ENCODE data around the gene SHROOM3. TPM values are rescaled to one million over a fixed set of nuclear protein-coding genes. Genes with fewer than 3 reads are reported as not detected.

The SHROOM3 gene
- total RNA-seq, 1 donor from 2014 or later: 6.9 TPM

GRCh38 chr4:76698141-76698540, 263.1 kb downstream of the SHROOM3 start:
- no peak overlapping the region for H3K4me3 ChIP-seq
- peaks cover 6% of the 10 kb centered on the region for H3K4me1 ChIP-seq
- H3K36me3 ChIP-seq: no peaks in the 10 kb centered on the region
- no peak overlapping the region for H3K27ac ChIP-seq
- no peaks in the 10 kb centered on the region for H3K27me3 ChIP-seq
- intact Hi-C loops (cut with DNase I): no loop called here
- H3K9me3 ChIP-seq: no peaks in the 10 kb centered on the region
- no peak for DNase-seq (ENCODE audit: extremely low spot score in 2 of 2)
- TF ChIP-seq CTCF (IDR thresholded peaks at IDR 0.05) (no peak), POLR2A (IDR thresholded peaks at IDR 0.05) (no peak), POLR2AphosphoS5 (IDR thresholded peaks at IDR 0.05; ENCODE audit: insufficient read depth in 1 of 2, low read depth in 1 of 2) (no peak)

GRCh38 chr4:76699751-76700310, 264.8 kb downstream of the SHROOM3 start:
- no peak for DNase-seq (ENCODE audit: extremely low spot score in 2 of 2)
- H3K9me3 ChIP-seq: no peaks in the 10 kb centered on the region
- H3K4me3 ChIP-seq: no peak overlapping the region
- TF ChIP-seq POLR2AphosphoS5 (IDR thresholded peaks at IDR 0.05; ENCODE audit: insufficient read depth in 1 of 2, low read depth in 1 of 2): no peak
- no peak for TF ChIP-seq POLR2A (IDR thresholded peaks at IDR 0.05)
- TF ChIP-seq CTCF (IDR thresholded peaks at IDR 0.05): no peak
- H3K27me3 ChIP-seq: no peaks in the 10 kb centered on the region
- intact Hi-C loops (cut with DNase I): no loop called here
- H3K36me3 ChIP-seq: no peaks in the 10 kb centered on the region
- no peak overlapping the region for H3K27ac ChIP-seq
- peaks cover 20% of the 10 kb centered on the region for H3K4me1 ChIP-seq

GRCh38 chr4:76702440-76703122, 267.6 kb downstream of the SHROOM3 start:
- no peaks in the 10 kb centered on the region for H3K27me3 ChIP-seq
- intact Hi-C loops (cut with DNase I): no loop called here
- H3K4me3 ChIP-seq: no peak overlapping the region
- H3K9me3 ChIP-seq: no peaks in the 10 kb centered on the region
- no peak overlapping the region for H3K27ac ChIP-seq
- no peak for TF ChIP-seq POLR2A (IDR thresholded peaks at IDR 0.05)
- TF ChIP-seq CTCF (IDR thresholded peaks at IDR 0.05): no peak
- no peak for TF ChIP-seq POLR2AphosphoS5 (IDR thresholded peaks at IDR 0.05; ENCODE audit: insufficient read depth in 1 of 2, low read depth in 1 of 2)
- DNase-seq (ENCODE audit: extremely low spot score in 2 of 2): no peak
- peaks cover 26% of the 10 kb centered on the region for H3K4me1 ChIP-seq
- no peaks in the 10 kb centered on the region for H3K36me3 ChIP-seq

GRCh38 chr4:76703123-76703490, 268.1 kb downstream of the SHROOM3 start:
- no peaks in the 10 kb centered on the region for H3K36me3 ChIP-seq
- TF ChIP-seq POLR2A (IDR thresholded peaks at IDR 0.05): no peak
- no peak for TF ChIP-seq POLR2AphosphoS5 (IDR thresholded peaks at IDR 0.05; ENCODE audit: insufficient read depth in 1 of 2, low read depth in 1 of 2)
- no peak for TF ChIP-seq CTCF (IDR thresholded peaks at IDR 0.05)
- DNase-seq (ENCODE audit: extremely low spot score in 2 of 2): no peak
- H3K27me3 ChIP-seq: no peaks in the 10 kb centered on the region
- H3K27ac ChIP-seq: no peak overlapping the region
- no peak overlapping the region for H3K4me3 ChIP-seq
- peaks cover 26% of the 10 kb centered on the region for H3K4me1 ChIP-seq
- no peaks in the 10 kb centered on the region for H3K9me3 ChIP-seq
- intact Hi-C loops (cut with DNase I): no loop called here

GRCh38 chr4:76703676-76704075, 268.6 kb downstream of the SHROOM3 start:
- intact Hi-C loops (cut with DNase I): no loop called here
- Histone ChIP-seq H3K4me3 (no peak overlapping the region), H3K4me1 (peaks cover 30% of the 10 kb centered on the region), H3K27ac (no peak overlapping the region), H3K27me3 (no peaks in the 10 kb centered on the region), H3K9me3 (no peaks in the 10 kb centered on the region), H3K36me3 (no peaks in the 10 kb centered on the region)
- TF ChIP-seq POLR2AphosphoS5 (IDR thresholded peaks at IDR 0.05; ENCODE audit: insufficient read depth in 1 of 2, low read depth in 1 of 2): no peak
- DNase-seq (ENCODE audit: extremely low spot score in 2 of 2): no peak
